Esophagus mucosa (tissue), 1 donor: Measurements from ENCODE around the gene CHD6. TPM values are rescaled to one million over a fixed set of nuclear protein-coding genes. Genes with fewer than 3 reads are reported as not detected.

Experiments used
- ATAC-seq: fragments of 200-7000 bp; cut with Tn5 transposase; one replicate; pipeline ENCODE4 v1.9.1; 2020
- total RNA-seq: library from RNA; stranded (reverse); gene quantifications from one replicate; pipeline ENCODE4 v1.2.4, GENCODE V29; 2023
- donor health status: DM: yes; HTN: yes; CAD: no.

Gene CHD6
- 16.6 TPM for total RNA-seq

- ATAC-seq, result peak; percentile 99
Measured at GRCh38 chr20:41617902-41618806, at the start of gene CHD6. CHD6 (minus strand) TSS chr20:41618377; CDS start chr20:41551337, 67,040 bp downstream.

GRCh38 chr20:41664584-41664983 is 46.4 kb upstream of the CHD6 start:
- no peak for ATAC-seq

GRCh38 chr20:41657655-41658054 is 39.5 kb upstream of the CHD6 start:
- no peak for ATAC-seq

GRCh38 chr20:41655962-41656618 is 37.9 kb upstream of the CHD6 start:
- no peak for ATAC-seq

- peak; percentile 35 for ATAC-seq
Measured at GRCh38 chr20:41654884-41655283, 36.7 kb upstream of the CHD6 start.

- ATAC-seq, result no peak
Measured at GRCh38 chr20:41654292-41654691, 36.1 kb upstream of the CHD6 start.

GRCh38 chr20:41650231-41650948 is 32.2 kb upstream of the CHD6 start:
- peak; percentile 84 for ATAC-seq

- ATAC-seq, result peak; percentile 9
Measured at GRCh38 chr20:41649489-41649888, 31.3 kb upstream of the CHD6 start.

GRCh38 chr20:41645372-41645771 is 27.2 kb upstream of the CHD6 start:
- peak; percentile 87 for ATAC-seq

GRCh38 chr20:41643504-41643938 is 25.3 kb upstream of the CHD6 start:
- peak; percentile 53 for ATAC-seq

- no peak for ATAC-seq
Measured at GRCh38 chr20:41639630-41640029, 21.5 kb upstream of the CHD6 start.

- no peak for ATAC-seq
Measured at GRCh38 chr20:41638456-41638855, 20.3 kb upstream of the CHD6 start.

- no peak for ATAC-seq
Measured at GRCh38 chr20:41635158-41635557, 17.0 kb upstream of the CHD6 start.

GRCh38 chr20:41632896-41633295 is 14.7 kb upstream of the CHD6 start:
- ATAC-seq, result no peak

- ATAC-seq, result peak; percentile 26
Measured at GRCh38 chr20:41631826-41632225, 13.6 kb upstream of the CHD6 start.

- no peak for ATAC-seq
Measured at GRCh38 chr20:41630846-41631245, 12.7 kb upstream of the CHD6 start.

- no peak for ATAC-seq
Measured at GRCh38 chr20:41627611-41628244, 9.6 kb upstream of the CHD6 start.

- ATAC-seq, result no peak
Measured at GRCh38 chr20:41627001-41627495, 8.9 kb upstream of the CHD6 start.

- ATAC-seq, result no peak
Measured at GRCh38 chr20:41623625-41624375, 5.6 kb upstream of the CHD6 start.

GRCh38 chr20:41622584-41622983 is 4.4 kb upstream of the CHD6 start:
- ATAC-seq, result no peak

- no peak for ATAC-seq
Measured at GRCh38 chr20:41621971-41622370, 3.8 kb upstream of the CHD6 start.

GRCh38 chr20:41621421-41621820 is 3.2 kb upstream of the CHD6 start:
- ATAC-seq, result no peak
